AG09309 (cell line): ENCODE data around the gene MELTF.
"Not testable (repeated sequence)": the region's sequence is repeated elsewhere in the genome, so short reads cannot be mapped to it uniquely, and the experiment has no call there.

Source experiments
- DNase-seq: peaks from one replicate; pipeline ENCODE4 v3.0.0-alpha.2; 2010; ENCODE audit warnings: low read depth
- H3K4me3 ChIP-seq: 2 replicates; pipeline ENCODE4 v1.5.1; 2011; ENCODE audit warnings: mild to moderate bottlenecking, low read depth, low read length, moderate library complexity; ENCODE audit not compliant: control insufficient read depth
- CTCF ChIP-seq: IDR thresholded peaks from 2 replicates; pipeline ENCODE4 v1.5.1; 2011; ENCODE audit warnings: mild to moderate bottlenecking, low read depth, low read length, inconsistent platforms; ENCODE audit not compliant: insufficient read depth, control insufficient read depth; ENCODE audit errors: missing control alignments

MELTF gene

GRCh38 chr3:197042539-197042938, 12.9 kb upstream of the MELTF start:
- no peak for TF ChIP-seq CTCF
- no peak for DNase-seq
- no peak overlapping the region for H3K4me3 ChIP-seq

- TF ChIP-seq CTCF = no peak
- DNase-seq = no peak
- no peak overlapping the region for H3K4me3 ChIP-seq
Measured at GRCh38 chr3:197041875-197042488, 12.4 kb upstream of the MELTF start.

GRCh38 chr3:197040658-197041057, 11.0 kb upstream of the MELTF start:
- no peak for DNase-seq
- no peak for TF ChIP-seq CTCF
- no peak overlapping the region for H3K4me3 ChIP-seq

GRCh38 chr3:197038679-197039462, 9.3 kb upstream of the MELTF start:
- no peak for TF ChIP-seq CTCF
- DNase-seq = no peak

GRCh38 chr3:197035577-197035976, 6.0 kb upstream of the MELTF start:
- DNase-seq = no peak
- TF ChIP-seq CTCF = no peak
- no peak overlapping the region for H3K4me3 ChIP-seq

More at GRCh38 chr3:197038679-197039462, 9.3 kb upstream of the MELTF start:
- H3K4me3 ChIP-seq = no peak overlapping the region

- not testable (repeated sequence) for DNase-seq, H3K4me3 ChIP-seq
Measured at GRCh38 chr3:197034778-197035177, 5.2 kb upstream of the MELTF start.

GRCh38 chr3:197033764-197034163, 4.1 kb upstream of the MELTF start:
- not testable (repeated sequence) for H3K4me3 ChIP-seq, DNase-seq
